ENCODE measurements around the gene SFMBT2. TPM values are rescaled to one million over a fixed set of nuclear protein-coding genes. Genes with fewer than 3 reads are reported as not detected.

SFMBT2 gene
- total RNA-seq, 1 donor from 2014 or later, result 25.3 TPM

DNA sequence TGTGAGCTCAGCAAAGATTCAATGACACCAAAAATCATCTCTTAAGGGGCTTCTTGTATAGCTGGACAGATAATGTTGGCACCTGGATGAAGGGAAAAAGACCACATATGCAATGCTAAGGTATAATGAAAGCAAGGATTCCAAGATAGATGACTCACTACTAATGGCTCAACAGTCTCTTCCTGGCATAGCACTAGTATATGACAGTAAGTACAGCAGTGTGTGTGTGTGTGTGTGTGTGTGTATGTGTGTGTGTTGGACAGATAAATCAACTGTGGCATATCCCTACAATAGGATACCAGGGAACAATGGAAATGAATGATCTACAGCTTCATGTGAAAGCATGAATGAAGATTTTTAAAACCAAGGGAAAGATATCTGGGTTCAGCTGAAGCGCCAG lies 257.1 kb downstream of the SFMBT2 start:
- intact Hi-C loops (cut with micrococcal nuclease), result no loop called here

DNA sequence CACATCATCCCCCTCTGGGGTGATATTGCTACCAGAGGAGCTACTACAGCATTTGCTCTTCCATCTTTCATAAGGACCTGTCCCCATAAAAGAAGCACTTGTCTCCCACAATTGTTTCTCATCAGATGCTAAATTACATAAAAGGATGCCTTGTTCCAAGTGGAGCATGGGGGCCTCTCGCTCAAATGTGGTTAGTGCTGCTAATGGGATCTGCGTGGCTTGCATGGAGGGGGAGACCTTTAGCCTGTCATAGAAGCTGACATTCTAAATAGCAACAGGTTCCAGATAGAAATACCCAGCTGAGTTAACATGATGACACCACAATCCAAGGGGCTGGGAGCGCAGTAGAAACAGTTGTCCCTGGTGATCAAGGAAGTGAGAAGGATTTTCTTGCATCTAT lies 257.9 kb downstream of the SFMBT2 start:
- intact Hi-C loops (cut with micrococcal nuclease), result no loop called here

DNA sequence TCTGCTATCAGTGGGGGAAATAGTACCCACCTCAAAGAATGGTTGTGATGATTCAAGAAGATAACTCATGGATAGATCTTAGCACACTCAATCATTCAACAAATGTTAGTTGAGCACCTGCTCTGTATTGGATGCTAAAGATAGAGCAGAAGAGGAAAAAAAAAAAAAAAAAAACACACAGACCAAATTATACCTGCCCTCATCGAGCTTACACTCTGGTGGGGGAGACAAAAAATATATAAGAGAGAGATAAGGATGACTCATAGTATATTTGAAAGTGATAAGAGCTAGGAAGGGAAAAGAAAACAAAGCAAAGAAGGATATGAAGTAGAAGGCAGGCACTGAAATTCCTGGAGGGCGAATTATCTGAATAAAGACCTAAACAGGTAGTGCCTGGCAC lies 258.5 kb downstream of the SFMBT2 start:
- intact Hi-C loops (cut with micrococcal nuclease), result no loop called here

DNA sequence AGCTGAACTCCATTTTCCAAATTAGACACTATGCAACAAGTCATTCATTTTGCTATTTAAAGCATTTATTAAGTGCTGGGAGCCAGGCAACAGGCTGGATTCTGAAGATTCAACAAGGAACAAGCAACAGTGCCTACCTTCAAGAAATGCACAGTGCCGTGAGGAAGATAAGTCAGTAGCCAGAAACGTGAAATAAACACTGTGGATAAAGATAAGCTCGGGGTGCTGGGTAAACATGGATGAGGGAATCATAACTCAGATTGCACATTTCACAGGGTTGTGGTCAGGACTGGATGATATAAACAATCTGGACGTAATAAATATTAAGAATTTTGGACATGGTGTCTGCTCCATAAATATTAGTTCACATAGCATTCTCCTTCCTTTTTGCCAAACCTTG lies 259.3 kb downstream of the SFMBT2 start:
- intact Hi-C loops (cut with micrococcal nuclease), result no loop called here

DNA sequence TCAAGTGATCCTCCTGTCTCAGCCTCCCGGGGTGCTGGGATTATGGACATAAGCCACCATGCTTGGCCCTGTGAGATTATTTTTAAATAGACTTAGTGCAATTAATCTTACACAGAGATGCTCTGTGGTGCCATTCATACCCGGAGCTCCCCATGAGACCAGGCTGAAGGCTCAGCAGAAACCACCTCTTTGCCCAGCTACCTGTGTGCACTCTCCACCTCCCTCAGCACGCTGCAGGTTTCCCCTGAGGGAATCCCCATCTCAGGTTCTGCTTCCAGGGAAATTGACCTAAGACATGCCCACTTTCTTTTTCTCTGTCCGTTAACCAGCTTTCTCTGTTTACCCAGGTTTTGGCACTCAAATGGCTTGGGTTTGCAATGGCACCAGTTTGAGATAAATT lies 260.5 kb downstream of the SFMBT2 start:
- intact Hi-C loops (cut with micrococcal nuclease), result no loop called here

DNA sequence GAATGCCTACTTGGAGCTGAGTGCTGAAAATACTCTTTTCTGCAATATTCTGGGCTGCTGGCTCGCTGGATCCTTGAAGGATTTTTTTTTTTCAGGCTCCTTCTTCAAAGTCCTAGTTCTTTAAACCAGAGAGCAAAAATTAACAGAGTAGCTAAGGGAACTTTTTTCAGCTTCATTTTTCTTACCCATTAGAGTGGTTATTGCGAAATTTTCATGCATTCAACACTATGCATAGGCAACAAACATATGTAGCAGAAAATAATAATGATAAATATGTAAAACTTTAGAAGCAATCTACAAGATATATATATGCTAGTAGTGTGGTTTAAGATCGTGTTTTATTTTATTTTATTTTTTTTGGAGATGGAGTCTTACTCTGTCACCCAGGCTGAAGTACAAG lies 264.6 kb downstream of the SFMBT2 start:
- intact Hi-C loops (cut with micrococcal nuclease), result no loop called here

DNA sequence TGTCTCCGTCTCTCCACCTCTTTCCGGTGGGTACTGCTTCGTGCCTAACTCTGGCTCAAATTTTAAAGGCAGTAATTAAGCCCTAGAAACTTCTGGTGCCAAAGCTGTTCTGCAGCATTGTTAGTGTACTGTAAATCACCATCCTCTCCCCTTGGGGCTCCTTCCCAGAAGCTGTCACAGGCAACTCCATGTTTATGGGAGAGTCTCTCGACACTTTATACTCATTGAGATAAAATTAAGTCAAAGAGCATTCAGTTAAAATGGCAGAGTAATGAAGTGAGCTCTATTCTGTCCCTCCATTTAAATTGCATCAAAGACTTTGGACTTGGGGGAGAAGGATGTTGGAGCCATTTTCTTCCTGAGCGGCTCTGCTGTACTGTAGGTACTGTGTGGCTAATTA lies 274.8 kb downstream of the SFMBT2 start:
- intact Hi-C loops (cut with micrococcal nuclease), result no loop called here

DNA sequence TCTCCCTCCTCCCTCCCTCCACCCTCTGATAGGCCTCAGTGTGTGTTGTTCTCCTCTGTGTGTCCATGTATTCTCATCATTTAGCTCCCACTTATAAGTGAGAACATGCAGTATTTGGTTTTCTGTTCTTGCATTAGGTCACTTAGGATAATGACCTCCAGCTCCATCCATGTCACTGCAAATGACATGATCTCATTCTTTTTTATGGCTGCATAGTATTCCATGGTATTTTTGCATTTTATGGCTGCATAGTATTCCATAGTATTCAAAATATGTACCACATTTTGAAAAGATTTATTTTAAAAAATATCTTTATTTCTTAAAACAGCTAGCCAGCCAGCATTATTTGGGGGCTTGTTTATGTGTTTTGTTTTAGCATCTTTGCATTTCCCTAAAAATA lies 275.6 kb downstream of the SFMBT2 start:
- intact Hi-C loops (cut with micrococcal nuclease), result no loop called here

DNA sequence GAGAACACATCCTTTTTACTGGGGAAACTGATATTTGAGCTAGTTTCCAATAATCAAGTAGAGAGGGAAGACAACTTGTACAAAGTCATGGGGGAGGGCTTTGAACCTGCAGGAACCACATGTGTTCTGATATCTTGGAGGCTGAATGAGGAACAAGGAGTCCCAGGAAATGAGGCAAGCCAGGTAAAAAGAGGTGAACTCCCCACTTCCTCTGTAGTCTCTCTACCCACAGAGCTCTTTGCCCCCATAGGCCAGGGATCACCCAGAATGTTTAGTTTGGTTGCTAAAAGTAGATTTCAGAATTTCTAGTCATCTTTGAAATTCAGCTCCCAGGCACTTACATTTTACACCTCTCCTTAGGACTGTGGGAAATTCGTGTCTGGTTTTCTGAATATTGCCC lies 276.4 kb downstream of the SFMBT2 start:
- intact Hi-C loops (cut with micrococcal nuclease), result no loop called here

DNA sequence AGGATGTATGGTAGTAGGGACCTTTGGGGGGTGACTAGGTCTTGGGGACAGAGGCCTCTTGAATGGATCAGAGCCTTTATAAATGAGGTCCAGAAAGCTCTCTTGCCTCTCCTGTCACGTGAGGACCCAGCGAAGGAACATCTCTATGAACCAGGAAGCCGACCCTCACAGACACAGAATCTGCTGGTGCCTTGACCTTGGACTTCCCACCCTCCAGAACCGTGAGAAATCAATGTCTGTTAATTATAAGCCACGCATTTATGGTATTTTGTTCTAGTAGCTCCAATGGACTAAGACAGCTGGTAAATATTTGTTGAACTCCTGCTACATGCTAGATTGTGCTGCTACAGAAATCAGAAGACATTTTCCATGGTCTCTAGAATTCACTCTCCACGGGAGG lies 276.9 kb downstream of the SFMBT2 start:
- intact Hi-C loops (cut with micrococcal nuclease), result no loop called here

DNA sequence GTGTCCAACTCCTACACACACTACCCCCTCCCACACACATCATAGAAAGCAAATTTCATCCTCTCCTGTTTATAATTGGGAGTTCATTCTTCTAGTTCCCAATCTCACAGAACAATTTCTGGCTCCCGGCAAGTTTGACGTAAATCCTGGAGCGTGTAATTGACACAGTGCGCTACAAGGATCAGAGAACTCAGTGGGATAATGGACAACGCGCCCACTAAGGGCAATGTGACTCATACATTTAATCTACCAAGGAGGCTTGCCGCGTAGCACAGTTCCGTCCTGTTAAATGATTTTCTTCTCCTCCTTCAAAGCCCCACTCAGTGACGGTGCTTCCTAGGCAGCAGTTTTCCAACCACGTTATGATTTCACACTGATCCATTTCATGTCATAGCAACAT lies 277.6 kb downstream of the SFMBT2 start:
- intact Hi-C loops (cut with micrococcal nuclease), result no loop called here

DNA sequence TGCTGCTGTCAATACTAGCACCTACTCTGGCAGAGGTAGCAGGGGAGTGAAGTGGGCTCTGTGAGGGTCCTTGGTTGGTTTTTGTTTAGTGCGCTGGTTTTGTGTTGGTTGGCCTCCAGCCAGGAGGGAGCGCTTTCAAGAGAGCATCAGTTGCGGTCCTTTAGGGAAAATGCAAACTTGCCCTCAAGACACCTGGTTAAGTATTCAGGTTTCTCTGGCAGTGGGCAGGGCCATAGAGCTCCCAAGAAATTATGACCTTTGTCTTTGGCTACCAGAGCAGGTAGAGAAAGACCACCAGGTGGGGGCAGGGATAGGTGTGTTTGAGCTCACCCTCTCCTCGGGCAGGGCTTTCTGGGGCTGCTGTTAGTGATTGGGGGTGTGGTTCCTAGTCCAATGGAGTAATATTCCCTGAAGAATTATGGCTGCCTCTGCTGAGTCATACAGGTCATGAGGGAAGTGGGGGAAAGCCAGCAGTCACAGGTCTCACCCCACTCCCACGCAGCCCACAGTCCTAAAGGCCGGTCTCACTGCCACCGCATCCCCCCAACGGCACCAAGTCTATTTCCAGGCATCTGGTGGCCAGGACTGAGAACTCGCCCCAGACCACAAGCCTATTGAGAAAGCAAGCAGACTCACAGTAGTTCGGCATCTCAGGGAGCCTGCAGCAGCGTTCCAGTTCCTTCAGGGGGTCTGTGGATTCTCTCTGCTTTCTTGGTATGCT lies 280.5 kb downstream of the SFMBT2 start:
- intact Hi-C loops (cut with micrococcal nuclease), result no loop called here

DNA sequence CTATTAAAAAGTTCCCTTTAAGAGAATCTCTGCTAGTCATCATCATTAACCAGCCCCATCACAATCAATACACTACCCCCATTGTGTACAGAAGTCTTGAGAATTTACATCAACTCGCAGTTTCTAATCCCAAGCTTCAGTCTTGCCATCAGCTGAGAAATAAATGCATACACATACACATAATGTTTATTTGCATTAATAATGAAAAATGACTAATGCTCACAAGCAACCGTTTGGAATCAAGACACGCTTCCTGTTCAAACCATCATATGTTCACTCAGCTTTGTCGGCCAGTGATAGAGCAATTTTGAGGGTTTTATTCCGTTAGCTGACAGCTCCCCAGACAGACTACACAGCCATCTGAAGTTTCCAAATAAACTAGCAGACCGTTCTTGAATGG lies 287.1 kb downstream of the SFMBT2 start:
- intact Hi-C loops (cut with micrococcal nuclease), result loop anchor here (10.0 kb wide), 1 partner anchor 131 kb away; no protein-coding TSS in a partner anchor

DNA sequence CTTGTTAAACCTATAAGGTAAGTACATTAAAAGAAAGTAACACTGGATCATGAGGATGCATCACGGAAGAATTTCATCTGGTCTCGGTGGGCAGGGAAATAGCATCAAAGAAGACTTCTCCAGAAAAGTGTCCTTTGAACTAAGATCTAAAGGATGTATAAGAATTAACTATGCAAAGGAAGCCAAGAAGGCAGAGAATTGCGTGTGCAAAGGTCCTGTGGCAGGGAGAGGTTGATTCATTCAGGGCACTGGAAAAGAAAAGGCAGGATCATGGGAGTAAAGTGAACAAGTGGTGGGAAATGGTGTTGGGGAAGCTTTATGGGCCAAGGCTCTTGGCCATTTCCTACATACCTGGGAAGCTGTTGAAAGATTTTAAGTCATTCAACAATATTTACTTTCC lies 288.3 kb downstream of the SFMBT2 start:
- intact Hi-C loops (cut with micrococcal nuclease), result loop anchor here (10.0 kb wide), 1 partner anchor 132 kb away; no protein-coding TSS in a partner anchor

DNA sequence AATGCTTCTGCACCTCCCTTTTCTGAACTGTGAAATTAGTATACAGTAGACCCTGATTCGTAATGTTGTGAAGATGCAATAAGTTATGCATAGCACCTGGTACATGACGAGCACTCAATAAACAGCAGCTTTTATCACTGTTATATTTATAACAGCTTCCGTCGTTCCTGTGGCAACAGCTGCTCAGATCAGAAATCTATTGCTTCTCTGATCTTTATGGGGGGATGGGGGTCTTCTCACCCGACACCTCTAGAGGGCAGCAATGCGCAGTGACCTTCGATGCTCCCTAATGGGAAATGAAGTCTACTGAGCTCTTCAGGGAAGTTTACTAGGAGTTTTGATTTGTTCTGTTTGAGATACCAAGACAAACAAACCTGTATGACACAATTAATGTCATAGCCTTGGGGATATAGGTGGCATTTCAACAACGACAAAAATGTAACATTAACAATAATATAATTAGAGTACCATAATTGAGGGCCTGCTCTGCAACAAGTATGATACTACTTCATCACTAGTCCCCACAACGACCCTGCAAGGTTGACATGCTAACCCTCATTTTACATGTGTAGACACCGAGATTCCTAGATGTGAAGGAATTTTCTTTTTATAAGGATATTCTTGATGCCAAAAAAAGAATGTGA lies 289.6 kb downstream of the SFMBT2 start:
- intact Hi-C loops (cut with micrococcal nuclease), result loop anchor here (1.0 to 10.0 kb wide), 5 partner anchors 71 to 296 kb away; no protein-coding TSS in a partner anchor

DNA sequence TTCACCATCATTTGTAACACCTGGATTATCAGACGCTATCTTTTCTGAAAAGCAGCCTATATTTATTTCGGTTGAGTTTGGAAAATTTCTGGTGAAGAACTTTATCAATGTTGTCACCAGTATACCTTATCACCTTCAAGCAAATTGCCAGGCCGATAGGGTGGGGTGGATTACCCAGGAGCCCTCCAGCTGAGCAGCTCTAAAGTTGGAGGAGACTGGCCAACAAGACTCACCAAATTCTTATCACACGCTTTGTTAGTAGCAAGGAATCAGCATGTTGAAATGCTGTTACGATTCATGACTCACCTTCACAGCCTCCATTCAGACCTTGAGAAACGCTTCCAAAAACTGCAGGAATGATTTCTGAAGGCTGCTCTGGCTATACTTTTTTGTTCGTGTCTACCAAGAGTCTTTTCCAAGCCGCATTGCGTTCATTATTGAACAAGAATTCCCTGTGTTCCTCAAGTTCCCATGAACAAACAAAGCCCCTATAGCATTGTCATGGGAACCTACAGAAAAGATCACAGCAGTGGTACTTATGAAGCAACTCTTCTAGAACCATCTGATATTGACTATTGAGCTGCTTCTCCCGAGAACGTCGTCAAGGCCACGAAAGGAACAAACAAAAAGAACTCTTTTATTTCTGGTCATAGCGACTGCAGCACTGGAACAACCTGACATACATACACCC lies 291.4 kb downstream of the SFMBT2 start:
- intact Hi-C loops (cut with micrococcal nuclease), result loop anchor here (2.0 to 10.0 kb wide), 3 partner anchors 135 to 289 kb away; no protein-coding TSS in a partner anchor

DNA sequence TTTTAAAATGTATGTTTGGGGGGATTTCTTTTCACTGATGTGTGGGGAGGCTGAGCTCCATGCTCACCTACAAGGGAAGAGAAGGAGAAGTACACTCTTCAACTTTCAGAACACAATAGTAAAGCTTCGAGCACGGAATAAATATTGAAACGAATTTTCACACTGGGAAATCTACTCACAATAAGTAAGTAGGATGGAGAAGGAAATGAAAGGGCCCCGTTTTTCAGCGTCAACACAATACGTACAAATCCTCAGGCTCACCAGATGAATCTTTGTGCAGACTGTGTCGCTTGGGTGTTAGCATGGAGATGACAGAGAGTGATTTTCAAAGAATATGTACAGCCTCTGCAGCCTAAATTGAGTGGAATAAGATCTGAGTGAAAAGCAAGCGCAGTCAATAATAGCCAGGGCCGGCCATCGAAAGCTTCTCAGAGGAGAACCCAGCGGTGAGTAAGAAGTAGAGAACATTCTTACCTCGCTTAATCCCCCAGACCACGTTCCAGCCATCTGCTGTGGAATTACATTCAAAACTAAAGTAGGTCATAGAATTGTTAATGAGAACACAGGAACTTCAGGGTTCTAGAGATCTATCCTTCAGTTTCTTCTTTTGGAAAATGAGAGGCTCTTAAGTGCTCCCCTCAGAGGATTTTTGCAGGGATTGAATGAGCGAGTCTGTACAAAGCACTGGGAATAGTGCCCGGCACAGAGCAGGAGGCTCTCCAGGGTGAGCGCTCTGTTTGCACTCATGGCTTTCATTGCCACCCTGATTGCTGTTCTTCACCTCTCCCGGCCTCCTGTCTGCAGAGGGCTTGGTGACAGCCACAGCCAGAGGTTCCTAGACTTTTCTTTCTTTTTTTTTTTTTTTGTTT lies 292.8 kb downstream of the SFMBT2 start:
- intact Hi-C loops (cut with micrococcal nuclease), result no loop called here

DNA sequence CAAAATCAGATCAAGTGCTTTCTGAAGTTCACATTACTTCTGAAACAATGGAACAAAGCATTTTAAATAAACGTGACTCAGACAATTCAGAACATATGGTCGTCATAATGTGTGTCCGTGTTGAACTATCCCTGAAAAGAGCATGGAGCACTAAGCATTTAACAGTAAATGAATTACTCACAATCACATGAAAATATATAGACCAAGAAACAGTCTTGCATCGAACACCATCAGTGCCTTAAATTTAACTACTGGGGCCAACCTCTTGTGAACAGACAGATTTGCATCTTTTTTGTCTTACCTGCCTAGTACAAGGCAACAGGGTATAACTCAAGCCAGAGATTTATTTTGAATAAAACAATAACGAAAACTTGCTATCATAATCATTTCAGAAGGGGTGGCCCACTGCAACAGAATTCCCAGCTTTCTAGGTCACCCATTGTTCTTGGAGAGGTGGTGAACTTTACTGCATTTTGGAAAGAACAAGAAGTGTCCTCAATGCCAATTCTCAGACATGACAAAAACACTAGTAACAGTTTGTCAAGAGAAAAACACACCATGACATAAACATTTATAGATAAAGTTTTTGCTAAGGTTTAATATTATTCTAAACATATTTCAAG lies 293.5 kb downstream of the SFMBT2 start:
- intact Hi-C loops (cut with micrococcal nuclease), result no loop called here

DNA sequence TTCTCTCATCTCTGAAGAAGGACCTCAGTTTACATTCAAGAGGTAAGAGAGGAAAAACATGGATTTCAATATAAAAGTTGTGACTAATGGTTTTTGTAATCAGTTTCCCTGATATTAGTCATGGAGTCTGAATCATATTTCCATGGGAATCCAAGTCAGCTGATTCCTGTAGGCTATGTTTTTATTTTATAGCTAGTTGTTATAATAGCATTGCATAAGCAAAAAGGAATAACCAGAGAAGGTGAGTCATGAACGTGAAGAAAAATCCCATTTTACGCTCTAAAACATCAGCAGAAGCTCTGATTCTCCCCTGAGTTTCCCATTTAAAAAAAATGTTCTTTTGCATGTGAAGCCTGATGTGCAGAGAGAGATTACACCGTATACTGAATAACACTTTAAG lies 299.3 kb downstream of the SFMBT2 start:
- intact Hi-C loops (cut with micrococcal nuclease), result no loop called here

DNA sequence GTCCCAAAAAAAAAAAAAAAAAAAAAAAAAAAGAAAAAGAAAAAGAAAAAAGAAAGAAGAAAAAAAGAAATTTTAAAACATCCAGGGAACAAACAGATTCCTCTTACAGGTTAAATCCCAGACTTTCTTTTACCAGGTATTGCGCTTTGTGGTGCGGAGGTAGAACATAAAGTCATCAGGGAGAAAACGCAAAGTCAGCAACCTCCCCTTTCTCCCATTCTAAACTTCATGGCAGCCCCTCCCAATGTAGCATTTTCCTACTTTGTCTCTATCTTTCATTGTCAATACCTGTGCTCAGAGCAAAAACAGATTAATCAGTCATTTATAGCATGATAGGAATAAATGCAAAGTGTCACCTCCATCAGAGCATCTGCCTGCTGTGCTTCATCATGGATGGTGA lies 299.7 kb downstream of the SFMBT2 start:
- intact Hi-C loops (cut with micrococcal nuclease), result no loop called here
